Psoas muscle (tissue), 8 donors: ENCODE measurements around the gene ALB. TPM values are rescaled to one million over a fixed set of nuclear protein-coding genes. Genes with fewer than 3 reads are reported as not detected.

Experiments used
- ATAC-seq, 4 donors: fragments of 200-7000 bp; cut with Tn5 transposase; one replicate each; pipeline ENCODE4 v1.9.1; 2020; ENCODE audit warnings: moderate library complexity in 3 of 4, mild to moderate bottlenecking in 2 of 4
- DNase-seq, 2 donors: peaks; one replicate each; pipeline ENCODE4 v3.0.0-alpha.2; 2020
- H3K27ac ChIP-seq: fragments of 200-600 bp; one replicate; pipeline ENCODE4 v1.8.0; 2022
- H3K27me3 ChIP-seq, 3 donors: fragments of 200-600 bp in 1 of 3; one replicate each; pipeline versions ENCODE4 v1.6.1 to v1.8.0; 2013 to 2022; ENCODE audit warnings: low read length in 2 of 3, mild to moderate bottlenecking in 2 of 3, moderate library complexity in 1 of 3; ENCODE audit not compliant: insufficient read depth in 3 of 3
- H3K36me3 ChIP-seq, 2 donors: fragments of 200-600 bp in 1 of 2; one replicate each; pipeline versions ENCODE4 v1.6.1 to v1.8.0; 2013 to 2022; ENCODE audit warnings: low read depth in 1 of 2, mild to moderate bottlenecking in 1 of 2, moderate library complexity in 1 of 2; ENCODE audit not compliant: insufficient read depth in 1 of 2
- H3K4me1 ChIP-seq: fragments of 200-600 bp; one replicate; pipeline ENCODE4 v1.8.0; 2022
- H3K4me3 ChIP-seq: fragments of 200-600 bp; one replicate; pipeline ENCODE4 v1.8.0; 2022; ENCODE audit warnings: mild to moderate bottlenecking
- H3K9me3 ChIP-seq: fragments of 200-600 bp; one replicate; pipeline ENCODE4 v1.8.0; 2022
- WGBS, 3 donors: extraction: QIAGEN DNeasy Blood & Tissue Kit; methylation state at CpG; one replicate each; pipeline versions ENCODE4 v1.1.6 to v1.1.7; 2013; 5-methylcytosine and 5-hydroxymethylcytosine counted together
- intact Hi-C, 2 donors: fragments of 100-400 bp; cut with DNase I; formaldehyde crosslinking; loops; one replicate each; pipeline versions ENCODE4 v1.11.0 to v1.14.2; 2022
- polyA plus RNA-seq, 3 donors: library from polyadenylated mRNA; stranded (reverse); fragments of 200-250 nt; gene quantifications; one replicate each; pipeline ENCODE4 v1.2.3, GENCODE V29; 2013
- total RNA-seq, 4 donors: library from RNA; stranded (reverse); fragmentation: NEBNext Ultra II Directional in 2 of 4; extraction: Animal tissue kit (Norgen Biotek cat#: 25700) in 2 of 4; gene quantifications; one replicate each; pipeline versions ENCODE4 v1.2.1 to v1.2.4, GENCODE V29; 2021 to 2023
- TF ChIP-seq, protein P1 (sequence below): fragments of 200-600 bp; IDR thresholded peaks from one replicate; pipeline ENCODE4 v1.8.0; 2022; ENCODE audit warnings: antibody characterized with exemption
- donor health status: healthy with polysubstance abuse.
- donor health status: DM: no; HTN: no; CAD: no; lungs with moderate emphysema.
- donor health status: Bipolar disorder and iron deficiency.
- donor health status: healthy.
- donor health status: DM: yes; HTN: yes; CAD: no.
- donor health status: DM: no; HTN: no; CAD: no.
- donor health status: DM: no; HTN: no; CAD: no.
- donor health status: DM: yes; HTN: yes; CAD: no.

ALB gene
- total and polyA plus RNA-seq, 7 donors: 5.4 to 5.9 TPM; not detected in 5

DNA sequence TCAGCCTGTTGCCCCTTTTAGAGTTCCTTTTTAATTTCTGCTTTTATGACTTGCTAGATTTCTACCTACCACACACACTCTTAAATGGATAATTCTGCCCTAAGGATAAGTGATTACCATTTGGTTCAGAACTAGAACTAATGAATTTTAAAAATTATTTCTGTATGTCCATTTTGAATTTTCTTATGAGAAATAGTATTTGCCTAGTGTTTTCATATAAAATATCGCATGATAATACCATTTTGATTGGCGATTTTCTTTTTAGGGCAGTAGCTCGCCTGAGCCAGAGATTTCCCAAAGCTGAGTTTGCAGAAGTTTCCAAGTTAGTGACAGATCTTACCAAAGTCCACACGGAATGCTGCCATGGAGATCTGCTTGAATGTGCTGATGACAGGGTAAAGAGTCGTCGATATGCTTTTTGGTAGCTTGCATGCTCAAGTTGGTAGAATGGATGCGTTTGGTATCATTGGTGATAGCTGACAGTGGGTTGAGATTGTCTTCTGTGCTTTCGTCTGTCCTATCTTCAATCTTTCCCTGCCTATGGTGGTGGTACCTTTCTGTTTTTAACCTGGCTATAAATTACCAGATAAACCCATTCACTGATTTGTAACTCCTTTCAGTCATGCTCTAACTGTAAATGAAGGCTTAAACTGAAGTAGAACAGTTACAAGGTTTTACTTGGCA, 7.8 kb downstream of the ALB start:
- no peak overlapping the region for H3K27ac ChIP-seq
- ATAC-seq: no peak
- TF ChIP-seq, protein P1, sequence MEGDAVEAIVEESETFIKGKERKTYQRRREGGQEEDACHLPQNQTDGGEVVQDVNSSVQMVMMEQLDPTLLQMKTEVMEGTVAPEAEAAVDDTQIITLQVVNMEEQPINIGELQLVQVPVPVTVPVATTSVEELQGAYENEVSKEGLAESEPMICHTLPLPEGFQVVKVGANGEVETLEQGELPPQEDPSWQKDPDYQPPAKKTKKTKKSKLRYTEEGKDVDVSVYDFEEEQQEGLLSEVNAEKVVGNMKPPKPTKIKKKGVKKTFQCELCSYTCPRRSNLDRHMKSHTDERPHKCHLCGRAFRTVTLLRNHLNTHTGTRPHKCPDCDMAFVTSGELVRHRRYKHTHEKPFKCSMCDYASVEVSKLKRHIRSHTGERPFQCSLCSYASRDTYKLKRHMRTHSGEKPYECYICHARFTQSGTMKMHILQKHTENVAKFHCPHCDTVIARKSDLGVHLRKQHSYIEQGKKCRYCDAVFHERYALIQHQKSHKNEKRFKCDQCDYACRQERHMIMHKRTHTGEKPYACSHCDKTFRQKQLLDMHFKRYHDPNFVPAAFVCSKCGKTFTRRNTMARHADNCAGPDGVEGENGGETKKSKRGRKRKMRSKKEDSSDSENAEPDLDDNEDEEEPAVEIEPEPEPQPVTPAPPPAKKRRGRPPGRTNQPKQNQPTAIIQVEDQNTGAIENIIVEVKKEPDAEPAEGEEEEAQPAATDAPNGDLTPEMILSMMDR: no peak
- WGBS, 3 donors: 86 to 95% (median 89%) methylated on average over 8 of the region's 8 CpGs
- no peaks in the 10 kb centered on the region for H3K36me3 ChIP-seq
- DNase-seq: no peak
- H3K9me3 ChIP-seq: no peaks in the 10 kb centered on the region
- no peaks in the 10 kb centered on the region for H3K27me3 ChIP-seq
- no peaks in the 10 kb centered on the region for H3K4me1 ChIP-seq
- H3K4me3 ChIP-seq: no peak overlapping the region
- intact Hi-C loops: loop anchor here in 1 of 2 donors (10.0 kb wide), 1 partner anchor 1657 kb away; no protein-coding TSS in a partner anchor

DNA sequence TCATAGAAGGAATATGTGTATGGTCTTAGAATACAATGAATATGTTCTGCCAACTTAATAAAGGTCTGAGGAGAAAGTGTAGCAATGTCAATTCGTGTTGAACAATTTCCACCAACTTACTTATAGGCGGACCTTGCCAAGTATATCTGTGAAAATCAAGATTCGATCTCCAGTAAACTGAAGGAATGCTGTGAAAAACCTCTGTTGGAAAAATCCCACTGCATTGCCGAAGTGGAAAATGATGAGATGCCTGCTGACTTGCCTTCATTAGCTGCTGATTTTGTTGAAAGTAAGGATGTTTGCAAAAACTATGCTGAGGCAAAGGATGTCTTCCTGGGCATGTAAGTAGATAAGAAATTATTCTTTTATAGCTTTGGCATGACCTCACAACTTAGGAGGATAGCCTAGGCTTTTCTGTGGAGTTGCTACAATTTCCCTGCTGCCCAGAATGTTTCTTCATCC, 9.2 kb downstream of the ALB start:
- H3K36me3 ChIP-seq: no peaks in the 10 kb centered on the region
- ATAC-seq: no peak
- DNase-seq: no peak
- no peaks in the 10 kb centered on the region for H3K9me3 ChIP-seq
- TF ChIP-seq, protein P1: no peak
- intact Hi-C loops: loop anchor here in 1 of 2 donors (10.0 kb wide), 1 partner anchor 1659 kb away; no protein-coding TSS in a partner anchor
- no peaks in the 10 kb centered on the region for H3K4me1 ChIP-seq
- H3K4me3 ChIP-seq: no peak overlapping the region
- 78 to 82% (median 81%) methylated on average over 4 of the region's 4 CpGs for WGBS, 3 donors
- no peaks in the 10 kb centered on the region for H3K27me3 ChIP-seq
- H3K27ac ChIP-seq: no peak overlapping the region

DNA sequence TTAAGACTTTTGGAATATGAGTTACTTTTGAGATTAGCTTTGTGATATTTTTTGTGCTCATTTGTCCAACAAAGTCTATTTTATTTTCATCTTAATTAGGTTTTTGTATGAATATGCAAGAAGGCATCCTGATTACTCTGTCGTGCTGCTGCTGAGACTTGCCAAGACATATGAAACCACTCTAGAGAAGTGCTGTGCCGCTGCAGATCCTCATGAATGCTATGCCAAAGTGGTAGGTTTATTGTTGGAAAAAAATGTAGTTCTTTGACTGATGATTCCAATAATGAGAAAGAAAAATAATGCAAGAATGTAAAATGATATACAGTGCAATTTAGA, 10.8 kb downstream of the ALB start:
- H3K27ac ChIP-seq: no peak overlapping the region
- H3K4me1 ChIP-seq: no peaks in the 10 kb centered on the region
- no peak overlapping the region for H3K4me3 ChIP-seq
- WGBS, 3 donors: 44 to 56% (median 53%) methylated on average over 2 of the region's 2 CpGs
- TF ChIP-seq, protein P1: no peak
- ATAC-seq: no peak
- intact Hi-C loops: loop anchor here in 1 of 2 donors (10.0 kb wide), 1 partner anchor 1660 kb away; no protein-coding TSS in a partner anchor
- no peaks in the 10 kb centered on the region for H3K27me3 ChIP-seq
- DNase-seq: no peak
- no peaks in the 10 kb centered on the region for H3K36me3 ChIP-seq
- H3K9me3 ChIP-seq: no peaks in the 10 kb centered on the region

DNA sequence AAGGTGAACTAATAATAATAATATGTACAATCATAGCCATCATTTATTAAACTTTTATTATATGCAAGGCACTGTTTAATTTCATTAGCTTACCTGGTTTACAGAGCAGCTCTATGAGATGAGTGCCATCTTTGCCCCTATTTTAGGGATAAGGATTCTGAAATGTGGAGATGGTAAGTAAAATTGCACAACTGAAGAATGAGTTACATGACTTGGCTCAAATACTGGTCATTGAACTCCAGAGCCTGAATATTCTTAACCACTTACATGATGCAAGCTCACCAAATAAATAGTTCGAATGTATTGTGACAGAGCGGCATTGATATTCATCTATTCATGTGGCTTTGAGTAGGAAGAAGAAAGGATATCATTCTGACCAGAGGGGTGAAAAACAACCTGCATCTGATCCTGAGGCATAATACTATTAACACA, 11.7 kb downstream of the ALB start:
- Histone ChIP-seq H3K4me1 (no peaks in the 10 kb centered on the region), H3K9me3 (no peaks in the 10 kb centered on the region), H3K36me3 (no peaks in the 10 kb centered on the region), H3K27me3 (no peaks in the 10 kb centered on the region), H3K27ac (no peak overlapping the region), H3K4me3 (no peak overlapping the region)
- DNase-seq: no peak
- WGBS, 3 donors: 86 to 94% (median 92%) methylated on average over 2 of the region's 2 CpGs
- intact Hi-C loops: loop anchor here in 1 of 2 donors (10.0 kb wide), 1 partner anchor 1661 kb away; no protein-coding TSS in a partner anchor
- ATAC-seq: no peak
- TF ChIP-seq, protein P1: no peak
